Hindlimb muscle (tissue), 1 donor: ENCODE measurements around the gene ELOF1. TPM values are rescaled to one million over a fixed set of nuclear protein-coding genes. Genes with fewer than 3 reads are reported as not detected.

Experiments
- DNase-seq: peaks from one replicate; pipeline ENCODE4 v3.0.0-alpha.2; 2013
- polyA plus RNA-seq: library from polyadenylated mRNA; unstranded; fragments of 120-200 nt; gene quantifications from one replicate; pipeline ENCODE4 v1.2.1, GENCODE V29; 2013; ENCODE audit not compliant: insufficient read length

Gene ELOF1
- polyA plus RNA-seq, 1 donor = 35.6 TPM

- no peak for DNase-seq
Measured at GRCh38 chr19:11534538-11534937, 24.5 kb downstream of the ELOF1 start.

DNA sequence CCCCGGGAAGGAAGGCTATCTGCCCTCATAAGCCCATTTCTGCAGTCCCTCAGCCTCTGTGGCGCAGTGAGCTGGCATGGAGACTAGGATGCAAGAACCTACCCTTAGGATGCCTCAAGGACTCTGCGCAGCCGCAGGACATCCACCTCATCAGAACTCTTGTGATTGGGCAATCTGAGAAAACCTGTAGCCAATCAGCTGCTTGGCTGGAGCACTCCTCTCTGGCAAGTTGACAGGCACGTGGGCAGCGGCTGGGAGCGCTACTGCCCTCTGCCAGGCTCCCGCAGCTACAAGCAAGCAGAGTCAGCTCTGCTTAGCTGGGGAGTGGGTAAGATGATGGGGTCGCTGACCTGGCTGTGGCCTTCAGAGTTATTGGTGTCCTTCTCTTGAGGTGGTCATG lies 28.6 kb downstream of the ELOF1 start:
- peak; percentile 52 for DNase-seq

GRCh38 chr19:11528551-11529341 lies 30.3 kb downstream of the ELOF1 start, which contains the start of gene ECSIT:
ECSIT (minus strand) TSS chr19:11529134; CDS start chr19:11519170, 9,964 bp downstream.
- DNase-seq = peak; percentile 98

GRCh38 chr19:11519138-11519537 lies 39.9 kb downstream of the ELOF1 start:
- DNase-seq = no peak

- no peak for DNase-seq
Measured at GRCh38 chr19:11513946-11514345, 45.1 kb downstream of the ELOF1 start.

DNA sequence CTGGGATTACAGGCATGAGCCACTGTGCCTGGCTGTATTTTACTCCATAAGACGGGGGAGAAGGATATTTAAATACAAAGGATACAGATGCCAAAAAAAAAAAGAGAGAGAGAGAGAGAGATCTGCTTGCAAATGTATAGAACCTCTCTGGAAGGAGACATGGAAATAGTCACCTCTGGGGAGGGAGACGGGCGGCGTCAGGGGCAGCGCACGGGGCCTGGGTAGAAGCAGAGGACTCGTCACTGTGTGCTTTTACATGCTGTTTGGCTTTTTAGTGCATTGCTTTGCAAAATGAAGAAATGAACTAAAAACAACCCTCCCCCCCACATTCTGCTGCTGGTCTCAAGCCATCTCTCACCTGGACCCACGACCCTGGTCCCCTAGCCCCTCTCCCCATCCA lies 48.6 kb downstream of the ELOF1 start:
- DNase-seq = no peak

- DNase-seq = no peak
Measured at GRCh38 chr19:11507370-11508078, 51.5 kb downstream of the ELOF1 start.

DNA sequence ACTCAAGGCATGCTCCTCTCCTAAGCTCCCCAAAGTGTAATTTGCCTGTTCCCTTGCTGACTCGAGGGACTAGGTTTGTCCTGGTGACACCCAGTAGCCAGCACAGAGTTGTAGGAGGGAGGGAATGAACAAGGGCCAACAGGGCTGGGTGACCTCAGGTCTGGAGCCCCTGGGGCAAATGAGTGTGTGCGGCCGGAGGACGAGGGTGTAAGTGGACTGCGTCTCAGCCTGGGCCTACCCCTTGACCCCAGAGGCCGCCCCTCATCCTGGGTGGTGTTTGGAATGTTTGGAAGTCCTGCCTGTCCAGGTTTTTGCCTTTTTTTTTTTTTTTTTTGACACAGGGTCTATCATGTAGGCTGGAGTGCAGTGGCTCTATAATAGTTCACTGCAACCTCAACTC lies 52.1 kb downstream of the ELOF1 start:
- DNase-seq = no peak

- no peak for DNase-seq
Measured at GRCh38 chr19:11506101-11506555, 52.9 kb downstream of the ELOF1 start.

DNA sequence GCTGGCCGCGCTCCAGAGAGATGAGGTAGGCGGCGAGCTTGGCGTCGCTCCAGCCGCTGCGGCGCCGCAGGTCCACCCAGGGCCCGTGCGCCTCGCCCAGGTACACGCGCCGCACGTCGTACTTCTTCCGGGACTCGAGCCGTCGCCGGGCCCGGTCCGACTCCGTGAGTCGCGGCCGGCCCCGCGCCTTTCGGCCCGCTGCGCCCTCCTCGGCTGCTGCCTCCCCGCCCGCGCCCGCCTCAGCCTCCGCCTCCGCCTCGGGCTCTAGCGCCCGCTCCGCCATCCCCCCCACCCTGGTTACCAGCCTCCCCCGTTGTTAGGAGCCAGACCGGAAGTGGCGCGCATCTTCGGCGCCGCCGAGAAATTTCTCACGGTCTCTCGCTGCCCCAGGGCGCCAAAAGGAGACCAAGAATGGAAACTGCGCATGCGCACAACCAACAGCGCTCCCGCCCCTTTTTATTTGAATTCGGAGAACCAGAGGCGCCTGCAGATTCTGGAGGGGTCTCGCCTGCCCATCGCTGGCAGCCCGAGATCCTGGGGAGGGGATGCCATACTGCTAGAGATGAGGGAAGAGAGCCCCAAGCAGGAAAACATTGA lies 53.4 kb downstream of the ELOF1 start, which contains the start of gene ZNF653:
Gene ZNF653, minus strand, starts transcription at position 336 of the 597 bp plus-strand sequence. Its CDS starts 53 bp downstream, at position 283.
- DNase-seq = peak; percentile 96

GRCh38 chr19:11505032-11505503 lies 54.0 kb downstream of the ELOF1 start:
- DNase-seq = peak; percentile 94

DNA sequence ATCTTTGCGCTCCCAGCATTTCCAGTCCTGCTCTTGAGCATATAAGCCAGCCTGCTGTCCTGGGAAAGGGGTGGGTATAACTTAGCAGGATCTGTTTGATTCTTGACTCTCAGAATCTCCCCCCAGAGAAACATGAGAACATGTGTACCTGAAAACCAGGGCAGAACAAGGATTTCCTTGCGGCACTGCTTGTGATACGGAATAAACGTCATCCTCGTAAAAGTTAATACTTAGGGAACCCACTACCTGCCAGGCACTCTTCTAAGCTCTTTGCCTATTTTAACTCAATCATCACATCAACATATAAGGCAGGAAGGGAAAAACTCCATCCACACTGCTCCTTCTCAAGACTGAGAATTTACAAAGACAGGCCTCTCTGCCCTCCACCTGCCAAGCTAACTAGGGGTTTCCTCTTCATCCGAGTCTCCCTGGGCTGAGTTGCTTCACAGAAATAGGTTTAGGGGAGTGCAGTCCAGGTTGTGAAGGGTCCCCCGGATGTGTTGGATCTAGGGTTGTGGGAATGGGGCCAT lies 54.5 kb downstream of the ELOF1 start:
- no peak for DNase-seq

Other genes starting within 250 kb of the ELOF1 start
- gene RAB3D, start 219.6 kb downstream of the ELOF1 start, polyA plus RNA-seq = 6.3 TPM
- gene TMEM205, start 213.0 kb downstream of the ELOF1 start, polyA plus RNA-seq = 48.5 TPM
- 10.9 TPM for gene CCDC159, start 212.7 kb downstream of the ELOF1 start, polyA plus RNA-seq
- 12.7 TPM for gene PLPPR2, start 203.8 kb downstream of the ELOF1 start, polyA plus RNA-seq
- 1.3 TPM for gene SWSAP1, start 184.6 kb downstream of the ELOF1 start, polyA plus RNA-seq
- gene EPOR, start 174.9 kb downstream of the ELOF1 start, polyA plus RNA-seq = 4.4 TPM
- gene RGL3, start 139.9 kb downstream of the ELOF1 start, polyA plus RNA-seq = 0.15 TPM
- gene ODAD3, start 124.1 kb downstream of the ELOF1 start, polyA plus RNA-seq = 0.30 TPM
- 192 TPM for gene PRKCSH, start 123.6 kb downstream of the ELOF1 start, polyA plus RNA-seq
- gene ELAVL3, start 78.2 kb downstream of the ELOF1 start, polyA plus RNA-seq = not detected
- 6.7 TPM for gene ZNF653, start 53.4 kb downstream of the ELOF1 start, polyA plus RNA-seq
- 54.1 TPM for gene ECSIT, start 30.1 kb downstream of the ELOF1 start, polyA plus RNA-seq
- 43.0 TPM for gene CNN1, start 20.4 kb downstream of the ELOF1 start, polyA plus RNA-seq
- gene ACP5, start 18.4 kb upstream of the ELOF1 start, polyA plus RNA-seq = 2.7 TPM
- gene ZNF627, start 38.3 kb upstream of the ELOF1 start, polyA plus RNA-seq = 11.0 TPM
- gene ZNF823, start 179.7 kb upstream of the ELOF1 start, polyA plus RNA-seq = 3.7 TPM
- 6.4 TPM for gene ZNF441, start 207.8 kb upstream of the ELOF1 start, polyA plus RNA-seq
- gene ZNF491, start 239.3 kb upstream of the ELOF1 start, polyA plus RNA-seq = 4.5 TPM